Measurements from ENCODE around the gene ADAM12.

DNA sequence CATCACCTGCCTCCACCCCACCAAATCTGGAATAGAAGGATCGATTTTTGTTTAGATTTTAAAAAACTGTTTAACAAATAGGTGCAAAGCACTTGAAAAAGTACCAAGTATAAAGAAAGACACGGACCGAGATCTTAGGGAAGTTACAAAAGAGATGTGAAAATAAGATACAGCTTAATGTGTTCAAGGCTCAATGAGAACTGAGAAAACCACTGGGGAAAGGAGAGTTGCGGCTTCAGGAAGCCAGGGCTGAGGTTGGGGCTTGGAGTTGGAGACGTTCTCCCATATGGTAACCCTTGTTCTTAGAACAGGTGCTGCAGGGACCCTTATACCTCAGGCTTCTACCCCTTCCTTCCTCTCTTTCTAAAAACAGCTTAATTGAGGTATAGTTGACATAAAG lies 351.8 kb downstream of the ADAM12 start:
- TF ChIP-seq YY1 (IDR thresholded peaks at IDR 0.05; ENCODE audit: insufficient read depth, insufficient read length) (no peak), ZNF274 (IDR thresholded peaks at IDR 0.05; ENCODE audit: low read depth, low read length) (no peak)

All from NT2/D1 (cell line).